ENCODE results near the gene GALNT2. TPM values are rescaled to one million over a fixed set of nuclear protein-coding genes. Genes with fewer than 3 reads are reported as not detected.

The GALNT2 gene
- total and polyA plus RNA-seq, 2 experiments from 2014 or later, result 17.8 to 48.3 TPM

GRCh38 chr1:230108580-230108979 is 41.5 kb downstream of the GALNT2 start:
- peaks cover 50% of the 10 kb centered on the region for H3K4me1 ChIP-seq (ENCODE audit: insufficient read depth)
- no peaks in the 10 kb centered on the region for H3K27me3 ChIP-seq (ENCODE audit: insufficient read depth)
- H3K4me2 ChIP-seq, result no peak overlapping the region
- Mint-ChIP-seq H3K4me1 (peaks cover 75% of the 10 kb centered on the region), H3K27ac (no peak overlapping the region), H3K4me3 (no peak overlapping the region), H3K9me3 (no peaks in the 10 kb centered on the region), H3K36me3 (ENCODE audit: low read depth) (no peaks in the 10 kb centered on the region), H3K27me3 (ENCODE audit: insufficient read depth, low read depth, poor library complexity) (peaks cover 11% of the 10 kb centered on the region)
- no peaks in the 10 kb centered on the region for H3K36me3 ChIP-seq (ENCODE audit: insufficient read depth)
- no peak overlapping the region for H3K4me3 ChIP-seq
- H3K9me2 ChIP-seq (ENCODE audit: insufficient read depth), result no peaks in the 10 kb centered on the region
- ATAC-seq (no peak), DNase-seq (ENCODE audit: low spot score) (no peak)
- TF ChIP-seq ZNF331 (CRISPR knock-in tag; IDR thresholded peaks at IDR 0.05; ENCODE audit: low read depth) (no peak), ZNF114 (CRISPR knock-in tag; IDR thresholded peaks at IDR 0.05) (no peak), NANOG (IDR thresholded peaks at IDR 0.05; ENCODE audit: borderline replicate concordance) (no peak)
- no peak overlapping the region for H3K27ac ChIP-seq (ENCODE audit: low read depth)
- 0 out of 2 replicates have a peak, but pooled peaks cover 3% of the 10 kb centered on the region for H3F3A ChIP-seq (replicated peaks; ENCODE audit: low read depth)
- peaks cover 80% of the 10 kb centered on the region for H3K79me2 ChIP-seq (replicated peaks; ENCODE audit: insufficient read depth)
- H2AFZ ChIP-seq, result no peak overlapping the region
- peaks cover 2% of the 10 kb centered on the region; the same call in 1 of the 2 replicates for H4K20me1 ChIP-seq (replicated peaks; ENCODE audit: insufficient read depth)

GRCh38 chr1:230109066-230109465 is 42.0 kb downstream of the GALNT2 start:
- Histone ChIP-seq H2AFZ (no peak overlapping the region), H3K9me2 (ENCODE audit: insufficient read depth) (no peaks in the 10 kb centered on the region), H3K4me2 (no peak overlapping the region), H3K36me3 (ENCODE audit: insufficient read depth) (no peaks in the 10 kb centered on the region), H3K27ac (ENCODE audit: low read depth) (no peak overlapping the region), H3K79me2 (replicated peaks; ENCODE audit: insufficient read depth) (peaks cover 80% of the 10 kb centered on the region), H3K27me3 (ENCODE audit: insufficient read depth) (no peaks in the 10 kb centered on the region), H3K4me1 (ENCODE audit: insufficient read depth) (peaks cover 46% of the 10 kb centered on the region), H3F3A (replicated peaks; ENCODE audit: low read depth) (0 out of 2 replicates have a peak, but pooled peaks cover 3% of the 10 kb centered on the region), H4K20me1 (replicated peaks; ENCODE audit: insufficient read depth) (peaks cover 2% of the 10 kb centered on the region; the same call in 1 of the 2 replicates), H3K4me3 (no peak overlapping the region)
- no peaks in the 10 kb centered on the region for H3K9me3 Mint-ChIP-seq
- peaks cover under 1% of the 10 kb centered on the region; the same call in 1 of the 3 replicates for H3K36me3 Mint-ChIP-seq (ENCODE audit: low read depth)
- H3K27ac Mint-ChIP-seq, result no peak overlapping the region
- no peak for TF ChIP-seq ZNF331 (CRISPR knock-in tag; IDR thresholded peaks at IDR 0.05; ENCODE audit: low read depth)
- TF ChIP-seq, protein P1, sequence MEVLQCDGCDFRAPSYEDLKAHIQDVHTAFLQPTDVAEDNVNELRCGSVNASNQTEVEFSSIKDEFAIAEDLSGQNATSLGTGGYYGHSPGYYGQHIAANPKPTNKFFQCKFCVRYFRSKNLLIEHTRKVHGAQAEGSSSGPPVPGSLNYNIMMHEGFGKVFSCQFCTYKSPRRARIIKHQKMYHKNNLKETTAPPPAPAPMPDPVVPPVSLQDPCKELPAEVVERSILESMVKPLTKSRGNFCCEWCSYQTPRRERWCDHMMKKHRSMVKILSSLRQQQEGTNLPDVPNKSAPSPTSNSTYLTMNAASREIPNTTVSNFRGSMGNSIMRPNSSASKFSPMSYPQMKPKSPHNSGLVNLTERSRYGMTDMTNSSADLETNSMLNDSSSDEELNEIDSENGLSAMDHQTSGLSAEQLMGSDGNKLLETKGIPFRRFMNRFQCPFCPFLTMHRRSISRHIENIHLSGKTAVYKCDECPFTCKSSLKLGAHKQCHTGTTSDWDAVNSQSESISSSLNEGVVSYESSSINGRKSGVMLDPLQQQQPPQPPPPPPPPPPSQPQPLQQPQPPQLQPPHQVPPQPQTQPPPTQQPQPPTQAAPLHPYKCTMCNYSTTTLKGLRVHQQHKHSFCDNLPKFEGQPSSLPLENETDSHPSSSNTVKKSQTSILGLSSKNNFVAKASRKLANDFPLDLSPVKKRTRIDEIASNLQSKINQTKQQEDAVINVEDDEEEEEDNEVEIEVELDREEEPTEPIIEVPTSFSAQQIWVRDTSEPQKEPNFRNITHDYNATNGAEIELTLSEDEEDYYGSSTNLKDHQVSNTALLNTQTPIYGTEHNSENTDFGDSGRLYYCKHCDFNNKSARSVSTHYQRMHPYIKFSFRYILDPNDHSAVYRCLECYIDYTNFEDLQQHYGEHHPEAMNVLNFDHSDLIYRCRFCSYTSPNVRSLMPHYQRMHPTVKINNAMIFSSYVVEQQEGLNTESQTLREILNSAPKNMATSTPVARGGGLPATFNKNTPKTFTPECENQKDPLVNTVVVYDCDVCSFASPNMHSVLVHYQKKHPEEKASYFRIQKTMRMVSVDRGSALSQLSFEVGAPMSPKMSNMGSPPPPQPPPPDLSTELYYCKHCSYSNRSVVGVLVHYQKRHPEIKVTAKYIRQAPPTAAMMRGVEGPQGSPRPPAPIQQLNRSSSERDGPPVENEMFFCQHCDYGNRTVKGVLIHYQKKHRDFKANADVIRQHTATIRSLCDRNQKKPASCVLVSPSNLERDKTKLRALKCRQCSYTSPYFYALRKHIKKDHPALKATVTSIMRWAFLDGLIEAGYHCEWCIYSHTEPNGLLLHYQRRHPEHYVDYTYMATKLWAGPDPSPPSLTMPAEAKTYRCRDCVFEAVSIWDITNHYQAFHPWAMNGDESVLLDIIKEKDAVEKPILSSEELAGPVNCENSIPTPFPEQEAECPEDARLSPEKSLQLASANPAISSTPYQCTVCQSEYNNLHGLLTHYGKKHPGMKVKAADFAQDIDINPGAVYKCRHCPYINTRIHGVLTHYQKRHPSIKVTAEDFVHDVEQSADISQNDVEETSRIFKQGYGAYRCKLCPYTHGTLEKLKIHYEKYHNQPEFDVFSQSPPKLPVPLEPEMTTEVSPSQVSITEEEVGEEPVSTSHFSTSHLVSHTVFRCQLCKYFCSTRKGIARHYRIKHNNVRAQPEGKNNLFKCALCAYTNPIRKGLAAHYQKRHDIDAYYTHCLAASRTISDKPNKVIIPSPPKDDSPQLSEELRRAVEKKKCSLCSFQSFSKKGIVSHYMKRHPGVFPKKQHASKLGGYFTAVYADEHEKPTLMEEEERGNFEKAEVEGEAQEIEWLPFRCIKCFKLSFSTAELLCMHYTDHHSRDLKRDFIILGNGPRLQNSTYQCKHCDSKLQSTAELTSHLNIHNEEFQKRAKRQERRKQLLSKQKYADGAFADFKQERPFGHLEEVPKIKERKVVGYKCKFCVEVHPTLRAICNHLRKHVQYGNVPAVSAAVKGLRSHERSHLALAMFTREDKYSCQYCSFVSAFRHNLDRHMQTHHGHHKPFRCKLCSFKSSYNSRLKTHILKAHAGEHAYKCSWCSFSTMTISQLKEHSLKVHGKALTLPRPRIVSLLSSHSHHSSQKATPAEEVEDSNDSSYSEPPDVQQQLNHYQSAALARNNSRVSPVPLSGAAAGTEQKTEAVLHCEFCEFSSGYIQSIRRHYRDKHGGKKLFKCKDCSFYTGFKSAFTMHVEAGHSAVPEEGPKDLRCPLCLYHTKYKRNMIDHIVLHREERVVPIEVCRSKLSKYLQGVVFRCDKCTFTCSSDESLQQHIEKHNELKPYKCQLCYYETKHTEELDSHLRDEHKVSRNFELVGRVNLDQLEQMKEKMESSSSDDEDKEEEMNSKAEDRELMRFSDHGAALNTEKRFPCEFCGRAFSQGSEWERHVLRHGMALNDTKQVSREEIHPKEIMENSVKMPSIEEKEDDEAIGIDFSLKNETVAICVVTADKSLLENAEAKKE (CRISPR knock-in tag; IDR thresholded peaks at IDR 0.05), result no peak
- ATAC-seq (no peak), DNase-seq (ENCODE audit: low spot score) (no peak)
- H3K4me3 Mint-ChIP-seq, result no peak overlapping the region
- peaks cover 75% of the 10 kb centered on the region for H3K4me1 Mint-ChIP-seq
- H3K27me3 Mint-ChIP-seq (ENCODE audit: insufficient read depth, low read depth, poor library complexity), result peaks cover 15% of the 10 kb centered on the region

Measured in GM23338 (cell line).